WTC11 (cell line): ENCODE data around the gene MCUB.
"Not testable (repeated sequence)": the region's sequence is repeated elsewhere in the genome, so short reads cannot be mapped to it uniquely, and the experiment has no call there.

Source experiments
- CBFB ChIP-seq: sonication (generic); formaldehyde crosslinking; IDR thresholded peaks from 2 replicates; pipeline ENCODE4 v1.8.1; 2022; ENCODE audit warnings: mild to moderate bottlenecking, low read depth, missing genetic modification reagents
- NFE2L1 ChIP-seq: sonication (generic); formaldehyde crosslinking; IDR thresholded peaks from 2 replicates; pipeline ENCODE4 v1.8.1; 2023; ENCODE audit warnings: missing genetic modification reagents
- NFYB ChIP-seq: sonication (generic); formaldehyde crosslinking; conservative IDR thresholded peaks from 2 replicates; pipeline ENCODE4 v1.8.0; 2022; ENCODE audit warnings: low read depth, missing genetic modification reagents
- NR2C2 ChIP-seq: sonication (generic); formaldehyde crosslinking; IDR thresholded peaks from 2 replicates; pipeline ENCODE4 v1.8.0; 2022; ENCODE audit warnings: mild to moderate bottlenecking, missing genetic modification reagents
- SMAD4 ChIP-seq: sonication (generic); formaldehyde crosslinking; IDR thresholded peaks from 2 replicates; pipeline ENCODE4 v1.8.0; 2022; ENCODE audit warnings: mild to moderate bottlenecking, missing genetic modification reagents
- SP1 ChIP-seq: sonication (generic); formaldehyde crosslinking; conservative IDR thresholded peaks from 2 replicates; pipeline ENCODE4 v1.8.1; 2022; ENCODE audit warnings: missing genetic modification reagents
- TCF7 ChIP-seq: sonication (generic); formaldehyde crosslinking; IDR thresholded peaks from 2 replicates; pipeline ENCODE4 v1.8.0; 2022; ENCODE audit warnings: mild to moderate bottlenecking, low read depth, missing genetic modification reagents, moderate library complexity
- TF ChIP-seq, protein P1 (sequence below): fragments of 200-600 bp; IDR thresholded peaks from 2 replicates; pipeline ENCODE4 v1.8.0; 2022; ENCODE audit warnings: antibody characterized with exemption
- TF ChIP-seq, protein P2 (sequence below): sonication (generic); formaldehyde crosslinking; IDR thresholded peaks from 2 replicates; pipeline ENCODE4 v1.8.0; 2022; ENCODE audit warnings: mild to moderate bottlenecking, missing genetic modification reagents
- TF ChIP-seq, protein P3 (sequence below): sonication (generic); formaldehyde crosslinking; IDR thresholded peaks from 2 replicates; pipeline ENCODE4 v1.8.1; 2023; ENCODE audit warnings: mild to moderate bottlenecking, missing genetic modification reagents, moderate library complexity
- TF ChIP-seq, protein P4 (sequence below): sonication (generic); formaldehyde crosslinking; IDR thresholded peaks from 2 replicates; pipeline ENCODE4 v1.8.1; 2022; ENCODE audit warnings: mild to moderate bottlenecking, missing genetic modification reagents, moderate library complexity, borderline replicate concordance
- TF ChIP-seq, protein P5 (sequence below): sonication (generic); formaldehyde crosslinking; IDR thresholded peaks from 2 replicates; pipeline ENCODE4 v1.8.1; 2023; ENCODE audit warnings: mild to moderate bottlenecking, missing genetic modification reagents, moderate library complexity
- TF ChIP-seq, protein P6 (sequence below): fragments of 250-450 bp; sonication (Bioruptor Pico); IDR thresholded peaks from 2 replicates; pipeline ENCODE4 v1.9.0; 2021; ENCODE audit warnings: mild to moderate bottlenecking

DNA sequence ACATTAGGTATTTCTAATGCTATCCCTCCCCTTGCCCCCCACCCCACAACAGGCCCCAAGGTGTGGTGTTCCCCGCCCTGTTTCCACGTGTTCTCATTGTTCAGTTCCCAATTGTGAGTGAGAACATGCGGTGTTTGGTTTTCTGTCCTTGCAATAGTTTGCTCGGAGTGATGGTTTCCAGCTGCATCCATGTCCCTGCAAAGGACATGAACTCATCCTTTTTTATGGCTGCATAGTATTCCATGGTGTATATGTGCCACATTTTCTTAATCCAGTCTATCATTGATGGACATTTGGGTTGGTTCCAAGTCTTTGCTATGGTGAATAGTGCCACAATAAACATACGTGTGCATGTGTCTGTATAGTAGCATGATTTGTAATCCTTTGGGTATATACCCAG, 20.0 kb downstream of the MCUB start:
- TF ChIP-seq, protein P1, sequence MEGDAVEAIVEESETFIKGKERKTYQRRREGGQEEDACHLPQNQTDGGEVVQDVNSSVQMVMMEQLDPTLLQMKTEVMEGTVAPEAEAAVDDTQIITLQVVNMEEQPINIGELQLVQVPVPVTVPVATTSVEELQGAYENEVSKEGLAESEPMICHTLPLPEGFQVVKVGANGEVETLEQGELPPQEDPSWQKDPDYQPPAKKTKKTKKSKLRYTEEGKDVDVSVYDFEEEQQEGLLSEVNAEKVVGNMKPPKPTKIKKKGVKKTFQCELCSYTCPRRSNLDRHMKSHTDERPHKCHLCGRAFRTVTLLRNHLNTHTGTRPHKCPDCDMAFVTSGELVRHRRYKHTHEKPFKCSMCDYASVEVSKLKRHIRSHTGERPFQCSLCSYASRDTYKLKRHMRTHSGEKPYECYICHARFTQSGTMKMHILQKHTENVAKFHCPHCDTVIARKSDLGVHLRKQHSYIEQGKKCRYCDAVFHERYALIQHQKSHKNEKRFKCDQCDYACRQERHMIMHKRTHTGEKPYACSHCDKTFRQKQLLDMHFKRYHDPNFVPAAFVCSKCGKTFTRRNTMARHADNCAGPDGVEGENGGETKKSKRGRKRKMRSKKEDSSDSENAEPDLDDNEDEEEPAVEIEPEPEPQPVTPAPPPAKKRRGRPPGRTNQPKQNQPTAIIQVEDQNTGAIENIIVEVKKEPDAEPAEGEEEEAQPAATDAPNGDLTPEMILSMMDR, result not testable (repeated sequence)
- not testable (repeated sequence) for TF ChIP-seq SP1 (CRISPR knock-in tag); NR2C2; NFE2L1 (CRISPR knock-in tag); NFYB (CRISPR knock-in tag); CBFB (CRISPR knock-in tag); SMAD4 (CRISPR knock-in tag); TCF7 (CRISPR knock-in tag)
- TF ChIP-seq, protein P2, sequence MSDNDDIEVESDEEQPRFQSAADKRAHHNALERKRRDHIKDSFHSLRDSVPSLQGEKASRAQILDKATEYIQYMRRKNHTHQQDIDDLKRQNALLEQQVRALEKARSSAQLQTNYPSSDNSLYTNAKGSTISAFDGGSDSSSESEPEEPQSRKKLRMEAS (CRISPR knock-in tag), result not testable (repeated sequence)
- TF ChIP-seq, protein P3, sequence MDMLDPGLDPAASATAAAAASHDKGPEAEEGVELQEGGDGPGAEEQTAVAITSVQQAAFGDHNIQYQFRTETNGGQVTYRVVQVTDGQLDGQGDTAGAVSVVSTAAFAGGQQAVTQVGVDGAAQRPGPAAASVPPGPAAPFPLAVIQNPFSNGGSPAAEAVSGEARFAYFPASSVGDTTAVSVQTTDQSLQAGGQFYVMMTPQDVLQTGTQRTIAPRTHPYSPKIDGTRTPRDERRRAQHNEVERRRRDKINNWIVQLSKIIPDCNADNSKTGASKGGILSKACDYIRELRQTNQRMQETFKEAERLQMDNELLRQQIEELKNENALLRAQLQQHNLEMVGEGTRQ, result not testable (repeated sequence)
- TF ChIP-seq, protein P4, sequence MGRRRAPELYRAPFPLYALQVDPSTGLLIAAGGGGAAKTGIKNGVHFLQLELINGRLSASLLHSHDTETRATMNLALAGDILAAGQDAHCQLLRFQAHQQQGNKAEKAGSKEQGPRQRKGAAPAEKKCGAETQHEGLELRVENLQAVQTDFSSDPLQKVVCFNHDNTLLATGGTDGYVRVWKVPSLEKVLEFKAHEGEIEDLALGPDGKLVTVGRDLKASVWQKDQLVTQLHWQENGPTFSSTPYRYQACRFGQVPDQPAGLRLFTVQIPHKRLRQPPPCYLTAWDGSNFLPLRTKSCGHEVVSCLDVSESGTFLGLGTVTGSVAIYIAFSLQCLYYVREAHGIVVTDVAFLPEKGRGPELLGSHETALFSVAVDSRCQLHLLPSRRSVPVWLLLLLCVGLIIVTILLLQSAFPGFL (CRISPR knock-in tag), result not testable (repeated sequence)
- TF ChIP-seq, protein P5, sequence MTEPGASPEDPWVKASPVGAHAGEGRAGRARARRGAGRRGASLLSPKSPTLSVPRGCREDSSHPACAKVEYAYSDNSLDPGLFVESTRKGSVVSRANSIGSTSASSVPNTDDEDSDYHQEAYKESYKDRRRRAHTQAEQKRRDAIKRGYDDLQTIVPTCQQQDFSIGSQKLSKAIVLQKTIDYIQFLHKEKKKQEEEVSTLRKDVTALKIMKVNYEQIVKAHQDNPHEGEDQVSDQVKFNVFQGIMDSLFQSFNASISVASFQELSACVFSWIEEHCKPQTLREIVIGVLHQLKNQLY, result not testable (repeated sequence)
- TF ChIP-seq, protein P6, sequence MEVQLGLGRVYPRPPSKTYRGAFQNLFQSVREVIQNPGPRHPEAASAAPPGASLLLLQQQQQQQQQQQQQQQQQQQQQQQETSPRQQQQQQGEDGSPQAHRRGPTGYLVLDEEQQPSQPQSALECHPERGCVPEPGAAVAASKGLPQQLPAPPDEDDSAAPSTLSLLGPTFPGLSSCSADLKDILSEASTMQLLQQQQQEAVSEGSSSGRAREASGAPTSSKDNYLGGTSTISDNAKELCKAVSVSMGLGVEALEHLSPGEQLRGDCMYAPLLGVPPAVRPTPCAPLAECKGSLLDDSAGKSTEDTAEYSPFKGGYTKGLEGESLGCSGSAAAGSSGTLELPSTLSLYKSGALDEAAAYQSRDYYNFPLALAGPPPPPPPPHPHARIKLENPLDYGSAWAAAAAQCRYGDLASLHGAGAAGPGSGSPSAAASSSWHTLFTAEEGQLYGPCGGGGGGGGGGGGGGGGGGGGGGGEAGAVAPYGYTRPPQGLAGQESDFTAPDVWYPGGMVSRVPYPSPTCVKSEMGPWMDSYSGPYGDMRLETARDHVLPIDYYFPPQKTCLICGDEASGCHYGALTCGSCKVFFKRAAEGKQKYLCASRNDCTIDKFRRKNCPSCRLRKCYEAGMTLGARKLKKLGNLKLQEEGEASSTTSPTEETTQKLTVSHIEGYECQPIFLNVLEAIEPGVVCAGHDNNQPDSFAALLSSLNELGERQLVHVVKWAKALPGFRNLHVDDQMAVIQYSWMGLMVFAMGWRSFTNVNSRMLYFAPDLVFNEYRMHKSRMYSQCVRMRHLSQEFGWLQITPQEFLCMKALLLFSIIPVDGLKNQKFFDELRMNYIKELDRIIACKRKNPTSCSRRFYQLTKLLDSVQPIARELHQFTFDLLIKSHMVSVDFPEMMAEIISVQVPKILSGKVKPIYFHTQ (CRISPR knock-in tag), result not testable (repeated sequence)
